SJSA1 (cell line): ENCODE results near the gene UBXN4. TPM values are rescaled to one million over a fixed set of nuclear protein-coding genes. Genes with fewer than 3 reads are reported as not detected.
A peak's percentile ranks its signal among the peaks of the same experiment; 100 is the strongest.
"Not testable (repeated sequence)": the region's sequence is repeated elsewhere in the genome, so short reads cannot be mapped to it uniquely, and the experiment has no call there.

Experiments used
- DNase-seq, 2 experiments: peaks; one replicate each; pipeline ENCODE4 v3.0.0-alpha.2; 2015 to 2020; ENCODE audit warnings: low spot score in 2 of 2, low read depth in 1 of 2
- H3K27ac ChIP-seq: fragments of 250-450 bp; sonication (Bioruptor Pico); 2 replicates; pipeline ENCODE4 v1.5.1; 2020; ENCODE audit warnings: mild to moderate bottlenecking, moderate library complexity
- H3K27me3 ChIP-seq: fragments of 250-450 bp; sonication (Bioruptor Pico); replicated peaks from 2 replicates; pipeline ENCODE4 v1.5.1; 2020; ENCODE audit warnings: mild to moderate bottlenecking, moderate library complexity
- H3K36me3 ChIP-seq: fragments of 250-450 bp; sonication (Bioruptor Pico); 2 replicates; pipeline ENCODE4 v1.5.1; 2020; ENCODE audit warnings: mild to moderate bottlenecking
- H3K4me1 ChIP-seq: fragments of 250-450 bp; sonication (Bioruptor Pico); replicated peaks from 2 replicates; pipeline ENCODE4 v1.6.1; 2021; ENCODE audit warnings: mild to moderate bottlenecking
- H3K4me3 ChIP-seq: fragments of 250-450 bp; sonication (Bioruptor Pico); 2 replicates; pipeline ENCODE4 v1.5.1; 2020; ENCODE audit warnings: mild to moderate bottlenecking
- H3K9me3 ChIP-seq: fragments of 250-450 bp; sonication (Bioruptor Pico); replicated peaks from 2 replicates; pipeline ENCODE4 v1.5.1; 2020; ENCODE audit warnings: mild to moderate bottlenecking
- total RNA-seq: library from RNA; depleted of rRNA; stranded (reverse); fragments of >200 nt; shearing (Covaris generic); gene quantifications from 2 replicates; pipeline ENCODE4 v1.2.3, GENCODE V29; 2014; rRNA removed

Gene UBXN4
- total RNA-seq: 50.1 and 76.5 TPM in 2 replicates

- Histone ChIP-seq H3K4me1 (peaks cover 24% of the 10 kb centered on the region), H3K36me3 (peaks cover 30% of the 10 kb centered on the region), H3K27ac (peak within 1 kb of the TSS; percentile 93), H3K4me3 (peak within 1 kb of the TSS; percentile 80), H3K27me3 (no peaks in the 10 kb centered on the region), H3K9me3 (no peaks in the 10 kb centered on the region)
- DNase-seq: peak; percentile 97 to 99
Observed at GRCh38 chr2:135741395-135742324, at the start of gene UBXN4. UBXN4 (plus strand) TSS chr2:135741855; CDS start chr2:135741930, 75 bp downstream.

- peak in 1 of 2 experiments; percentile 5 for DNase-seq
Observed at GRCh38 chr2:135694711-135695110, 46.9 kb upstream of the UBXN4 start.

GRCh38 chr2:135698838-135699237 lies 42.8 kb upstream of the UBXN4 start:
- DNase-seq: no peak
- H3K27me3 ChIP-seq: no peaks in the 10 kb centered on the region
- peaks cover 8% of the 10 kb centered on the region; the same call in 1 of the 2 replicates for H3K36me3 ChIP-seq
- no peaks in the 10 kb centered on the region for H3K4me1 ChIP-seq
- no peak overlapping the region for H3K4me3 ChIP-seq
- no peaks in the 10 kb centered on the region for H3K9me3 ChIP-seq
- no peak overlapping the region for H3K27ac ChIP-seq

More at GRCh38 chr2:135694711-135695110, 46.9 kb upstream of the UBXN4 start:
- no peaks in the 10 kb centered on the region for H3K27me3 ChIP-seq
- no peaks in the 10 kb centered on the region for H3K4me1 ChIP-seq
- H3K9me3 ChIP-seq: no peaks in the 10 kb centered on the region
- H3K27ac ChIP-seq: no peak overlapping the region
- H3K4me3 ChIP-seq: no peak overlapping the region
- peaks cover 8% of the 10 kb centered on the region; the same call in 1 of the 2 replicates for H3K36me3 ChIP-seq

- Histone ChIP-seq H3K4me1 (no peaks in the 10 kb centered on the region), H3K4me3 (no peak overlapping the region), H3K27me3 (no peaks in the 10 kb centered on the region), H3K36me3 (no peaks in the 10 kb centered on the region), H3K27ac (no peak overlapping the region), H3K9me3 (no peaks in the 10 kb centered on the region)
- no peak for DNase-seq
Observed at GRCh38 chr2:135701442-135701841, 40.2 kb upstream of the UBXN4 start.

GRCh38 chr2:135703300-135703699 lies 38.4 kb upstream of the UBXN4 start:
- no peaks in the 10 kb centered on the region for H3K36me3 ChIP-seq

GRCh38 chr2:135704075-135704474 lies 37.6 kb upstream of the UBXN4 start:
- H3K4me1 ChIP-seq, H3K27ac ChIP-seq, H3K27me3 ChIP-seq, H3K36me3 ChIP-seq, H3K4me3 ChIP-seq, DNase-seq, H3K9me3 ChIP-seq: not testable (repeated sequence)

More at GRCh38 chr2:135703300-135703699, 38.4 kb upstream of the UBXN4 start:
- DNase-seq: no peak
- H3K9me3 ChIP-seq: no peaks in the 10 kb centered on the region
- no peak overlapping the region for H3K4me3 ChIP-seq
- H3K27ac ChIP-seq: no peak overlapping the region
- no peaks in the 10 kb centered on the region for H3K27me3 ChIP-seq
- H3K4me1 ChIP-seq: no peaks in the 10 kb centered on the region

- no peak overlapping the region for H3K4me3 ChIP-seq
- no peaks in the 10 kb centered on the region for H3K4me1 ChIP-seq
- no peaks in the 10 kb centered on the region for H3K9me3 ChIP-seq
- no peak for DNase-seq
- no peak overlapping the region for H3K27ac ChIP-seq
- H3K27me3 ChIP-seq: no peaks in the 10 kb centered on the region
- peaks cover 11% of the 10 kb centered on the region for H3K36me3 ChIP-seq
Observed at GRCh38 chr2:135708159-135708558, 33.5 kb upstream of the UBXN4 start.

- Histone ChIP-seq H3K27me3 (no peaks in the 10 kb centered on the region), H3K27ac (no peak overlapping the region), H3K4me1 (no peaks in the 10 kb centered on the region), H3K36me3 (peaks cover 11% of the 10 kb centered on the region), H3K4me3 (no peak overlapping the region), H3K9me3 (no peaks in the 10 kb centered on the region)
- DNase-seq: peak; percentile 33 to 53
Observed at GRCh38 chr2:135709992-135710391, 31.7 kb upstream of the UBXN4 start.

GRCh38 chr2:135715086-135715485 lies 26.6 kb upstream of the UBXN4 start:
- H3K4me3 ChIP-seq, H3K4me1 ChIP-seq, H3K27ac ChIP-seq, DNase-seq, H3K27me3 ChIP-seq, H3K9me3 ChIP-seq: not testable (repeated sequence)
- peaks cover 20% of the 10 kb centered on the region for H3K36me3 ChIP-seq

- no peak overlapping the region for H3K4me3 ChIP-seq
- no peaks in the 10 kb centered on the region for H3K27me3 ChIP-seq
- no peaks in the 10 kb centered on the region for H3K9me3 ChIP-seq
- DNase-seq: no peak
- peaks cover 14% of the 10 kb centered on the region for H3K36me3 ChIP-seq
- no peaks in the 10 kb centered on the region for H3K4me1 ChIP-seq
- no peak overlapping the region for H3K27ac ChIP-seq
Observed at GRCh38 chr2:135728064-135728743, 13.5 kb upstream of the UBXN4 start.

- Histone ChIP-seq H3K36me3 (no peaks in the 10 kb centered on the region), H3K27ac (no peak overlapping the region), H3K4me1 (no peaks in the 10 kb centered on the region), H3K9me3 (no peaks in the 10 kb centered on the region), H3K4me3 (no peak overlapping the region), H3K27me3 (no peaks in the 10 kb centered on the region)
- no peak for DNase-seq
Observed at GRCh38 chr2:135732561-135732960, 9.1 kb upstream of the UBXN4 start.

GRCh38 chr2:135733045-135733444 lies 8.6 kb upstream of the UBXN4 start:
- H3K9me3 ChIP-seq: no peaks in the 10 kb centered on the region
- H3K27ac ChIP-seq: no peak overlapping the region
- no peak overlapping the region for H3K4me3 ChIP-seq
- no peaks in the 10 kb centered on the region for H3K27me3 ChIP-seq
- H3K36me3 ChIP-seq: no peaks in the 10 kb centered on the region
- no peak for DNase-seq
- no peaks in the 10 kb centered on the region for H3K4me1 ChIP-seq

GRCh38 chr2:135736546-135736945 lies 5.1 kb upstream of the UBXN4 start:
- Histone ChIP-seq H3K4me1 (no peaks in the 10 kb centered on the region), H3K27me3 (no peaks in the 10 kb centered on the region), H3K4me3 (no peak overlapping the region), H3K27ac (no peak overlapping the region), H3K9me3 (no peaks in the 10 kb centered on the region), H3K36me3 (no peaks in the 10 kb centered on the region)
- no peak for DNase-seq

- Histone ChIP-seq H3K9me3 (no peaks in the 10 kb centered on the region), H3K4me1 (peaks cover 14% of the 10 kb centered on the region), H3K36me3 (peaks cover 22% of the 10 kb centered on the region), H3K27ac (no peak overlapping the region), H3K27me3 (no peaks in the 10 kb centered on the region), H3K4me3 (no peak overlapping the region)
- no peak for DNase-seq
Observed at GRCh38 chr2:135740206-135740605, 1.4 kb upstream of the UBXN4 start.
